HG03135 (cell line): ENCODE data around the gene TMEM151B.

Source experiments
- ATAC-seq: cut with Tn5 transposase; IDR thresholded peaks from one replicate; pipeline ENCODE4 v1.9.1; 2021; ENCODE audit warnings: mild to moderate bottlenecking, moderate library complexity; ENCODE audit not compliant: unreplicated experiment

TMEM151B gene

GRCh38 chr6:44276667-44277640, 6.7 kb downstream of the TMEM151B start:
- ATAC-seq = no peak

GRCh38 chr6:44277763-44278162, 7.5 kb downstream of the TMEM151B start:
- no peak for ATAC-seq

- no peak for ATAC-seq
Measured at GRCh38 chr6:44278315-44278714, 8.1 kb downstream of the TMEM151B start.

- ATAC-seq = no peak
Measured at GRCh38 chr6:44278774-44279697, 8.8 kb downstream of the TMEM151B start.

GRCh38 chr6:44284121-44284520, 13.9 kb downstream of the TMEM151B start:
- no peak for ATAC-seq

GRCh38 chr6:44284867-44285266, 14.6 kb downstream of the TMEM151B start:
- no peak for ATAC-seq

GRCh38 chr6:44285552-44286284, 15.5 kb downstream of the TMEM151B start:
- ATAC-seq = no peak

GRCh38 chr6:44286285-44286565, 16.0 kb downstream of the TMEM151B start:
- ATAC-seq = no peak

GRCh38 chr6:44286747-44287146, 16.5 kb downstream of the TMEM151B start:
- ATAC-seq = no peak

- ATAC-seq = no peak
Measured at GRCh38 chr6:44289726-44290260, 19.5 kb downstream of the TMEM151B start.

GRCh38 chr6:44291841-44292240, 21.6 kb downstream of the TMEM151B start:
- no peak for ATAC-seq

- no peak for ATAC-seq
Measured at GRCh38 chr6:44292661-44293365, 22.6 kb downstream of the TMEM151B start.

- no peak for ATAC-seq
Measured at GRCh38 chr6:44294832-44295791, 24.9 kb downstream of the TMEM151B start.

- ATAC-seq = no peak
Measured at GRCh38 chr6:44297063-44298038, 27.1 kb downstream of the TMEM151B start.

- no peak for ATAC-seq
Measured at GRCh38 chr6:44298055-44298803, 28.0 kb downstream of the TMEM151B start.

- no peak for ATAC-seq
Measured at GRCh38 chr6:44298864-44299263, 28.6 kb downstream of the TMEM151B start.

- ATAC-seq = no peak
Measured at GRCh38 chr6:44300292-44300823, 30.1 kb downstream of the TMEM151B start.
